A549 treated with DMSO at 1 μM for 4 hours (cell line): ENCODE measurements around the gene ECSCR. TPM values are rescaled to one million over a fixed set of nuclear protein-coding genes. Genes with fewer than 3 reads are reported as not detected.

Experiments
- total RNA-seq: library from RNA; stranded (reverse); fragments of 200-300 nt; extraction: Qiagen RNA extraction; gene quantifications from 5 replicates; pipeline ENCODE4 v1.2.3, GENCODE V29; 2022; ENCODE audit warnings: low read depth

The ECSCR gene, protein sequence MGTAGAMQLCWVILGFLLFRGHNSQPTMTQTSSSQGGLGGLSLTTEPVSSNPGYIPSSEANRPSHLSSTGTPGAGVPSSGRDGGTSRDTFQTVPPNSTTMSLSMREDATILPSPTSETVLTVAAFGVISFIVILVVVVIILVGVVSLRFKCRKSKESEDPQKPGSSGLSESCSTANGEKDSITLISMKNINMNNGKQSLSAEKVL
- total RNA-seq, result not detected in 5 replicates

GRCh38 chr5:139462586-139463276, at the start of gene ECSCR:
TSS of gene ECSCR (minus strand) at chr5:139462743. CDS start at chr5:139462670, 73 bp downstream.

DNA sequence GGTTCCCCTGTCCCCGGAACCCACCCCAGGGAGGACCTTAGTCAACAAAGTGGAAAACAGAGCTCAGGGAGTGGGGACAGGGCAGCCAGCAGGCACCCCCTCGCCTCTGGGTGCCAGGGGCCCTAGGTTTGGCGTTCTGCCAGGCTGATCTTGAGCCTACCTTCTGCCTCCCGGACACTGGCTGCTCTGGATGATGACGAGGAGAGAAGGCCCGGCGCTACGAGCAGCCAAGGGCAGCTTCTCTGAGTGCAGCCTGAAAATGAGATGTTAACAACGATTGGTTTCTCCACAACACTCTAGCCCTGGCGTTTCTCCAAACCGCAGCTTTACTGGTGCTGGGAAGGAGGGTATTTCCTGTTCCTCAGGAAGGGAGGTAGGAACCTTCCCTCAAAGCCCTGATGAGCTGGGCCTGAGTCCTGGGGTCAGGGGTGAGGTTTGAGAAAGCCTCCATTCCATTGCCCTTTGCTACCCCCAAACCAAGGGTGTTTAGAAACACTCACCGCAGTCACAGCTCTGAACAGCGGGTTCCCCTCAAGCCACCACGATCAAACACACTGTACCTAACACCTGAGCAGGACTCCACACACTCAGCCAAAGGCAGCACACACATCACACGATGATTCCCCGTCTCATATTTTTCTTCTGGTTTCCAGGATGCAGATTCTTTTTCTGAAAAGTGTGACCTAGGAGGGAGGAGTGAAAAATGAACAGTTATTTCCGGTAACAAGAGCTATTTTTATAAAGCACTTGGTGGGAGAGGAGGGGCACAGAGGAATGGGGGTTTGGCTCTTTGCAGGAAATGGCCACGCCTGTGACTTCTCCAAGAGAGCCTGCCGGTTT, 19.7 kb upstream of the ECSCR start, which contains the start of gene STING1:
Gene STING1 (minus strand): TSS at position 709 of the 840 bp plus-strand sequence. CDS start 1,054 bp downstream, outside the sequence.

GRCh38 chr5:139470821-139471300, 8.3 kb upstream of the ECSCR start, which contains the start of gene SMIM33:
TSS of gene SMIM33 (plus strand) at chr5:139471004. CDS start at chr5:139471122, 118 bp downstream.

GRCh38 chr5:139439013-139439903, 23.3 kb downstream of the ECSCR start, which contains the start of gene DNAJC18:
TSS of gene DNAJC18 (minus strand) at chr5:139439525. CDS start at chr5:139439445, 80 bp downstream.

GRCh38 chr5:139403787-139404483, 58.6 kb downstream of the ECSCR start, which contains the start of gene SPATA24:
TSS of gene SPATA24 (minus strand) at chr5:139404089. CDS start at chr5:139404060, 29 bp downstream.

Other genes starting within 250 kb of the ECSCR start
- 166 to 234 TPM (median 206 TPM) in 5 replicates for gene MATR3, start 169.0 kb downstream of the ECSCR start, total RNA-seq
- 81.3 to 101 TPM (median 94.1 TPM) in 5 replicates for gene PAIP2, start 120.9 kb downstream of the ECSCR start, total RNA-seq
- gene SLC23A1, start 79.4 kb downstream of the ECSCR start, total RNA-seq, result 1.0 to 1.5 TPM (median 1.1 TPM) in 5 replicates
- 0.14 TPM in 2 of 5 replicates, not detected in the others for gene MZB1, start 72.8 kb downstream of the ECSCR start, total RNA-seq
- 0.28 to 0.37 TPM (median 0.33 TPM) in 5 replicates for gene PROB1, start 67.6 kb downstream of the ECSCR start, total RNA-seq
- 4.4 to 6.3 TPM (median 5.4 TPM) in 5 replicates for gene SPATA24, start 58.7 kb downstream of the ECSCR start, total RNA-seq
- gene DNAJC18, start 23.2 kb downstream of the ECSCR start, total RNA-seq, result 5.6 to 10.6 TPM (median 7.2 TPM) in 5 replicates
- not detected in 5 replicates for gene SMIM33, start 8.3 kb upstream of the ECSCR start, total RNA-seq
- 0.73 to 1.3 TPM (median 1.00 TPM) in 5 replicates for gene STING1, start 20.0 kb upstream of the ECSCR start, total RNA-seq
- 118 to 176 TPM (median 164 TPM) in 5 replicates for gene UBE2D2, start 98.6 kb upstream of the ECSCR start, total RNA-seq
- 20.6 to 27.2 TPM (median 24.8 TPM) in 5 replicates for gene CXXC5, start 185.6 kb upstream of the ECSCR start, total RNA-seq